NCI-H187 (cell line): ENCODE results near the gene SLC1A5.
"Not testable (repeated sequence)": the region's sequence is repeated elsewhere in the genome, so short reads cannot be mapped to it uniquely, and the experiment has no call there.

Experiments
- DNase-seq, 2 experiments: peaks; one replicate each; lab custom pipeline; 2025; lab: John Stamatoyannopoulos, UW

SLC1A5 gene

GRCh38 chr19:46788262-46788967 is at the start of gene SLC1A5:
Gene SLC1A5 (minus strand): TSS chr19:46788594. CDS start chr19:46787965, 629 bp downstream.
- DNase-seq: peak; percentile 96 to 97

GRCh38 chr19:46838160-46838559 is 49.8 kb upstream of the SLC1A5 start:
- no peak for DNase-seq

GRCh38 chr19:46834984-46835383 is 46.6 kb upstream of the SLC1A5 start:
- DNase-seq: no peak

- DNase-seq: no peak
Observed at GRCh38 chr19:46834121-46834520, 45.7 kb upstream of the SLC1A5 start.

GRCh38 chr19:46830864-46831263 is 42.5 kb upstream of the SLC1A5 start:
- DNase-seq: no peak

- DNase-seq: no peak
Observed at GRCh38 chr19:46828484-46828883, 40.1 kb upstream of the SLC1A5 start.

GRCh38 chr19:46825731-46826055 is 37.3 kb upstream of the SLC1A5 start:
- no peak for DNase-seq

- DNase-seq: no peak
Observed at GRCh38 chr19:46824890-46825730, 36.7 kb upstream of the SLC1A5 start.

- DNase-seq: no peak
Observed at GRCh38 chr19:46823049-46823448, 34.7 kb upstream of the SLC1A5 start.

GRCh38 chr19:46822410-46822787 is 34.0 kb upstream of the SLC1A5 start:
- not testable (repeated sequence) for DNase-seq

GRCh38 chr19:46821512-46822409 is 33.4 kb upstream of the SLC1A5 start:
- no peak for DNase-seq

- no peak for DNase-seq
Observed at GRCh38 chr19:46818812-46819211, 30.4 kb upstream of the SLC1A5 start.

- DNase-seq: no peak
Observed at GRCh38 chr19:46815833-46816627, 27.6 kb upstream of the SLC1A5 start.

- no peak for DNase-seq
Observed at GRCh38 chr19:46813839-46814358, 25.5 kb upstream of the SLC1A5 start.

GRCh38 chr19:46812977-46813838 is 24.8 kb upstream of the SLC1A5 start:
- DNase-seq: no peak

- no peak for DNase-seq
Observed at GRCh38 chr19:46809534-46810272, 21.3 kb upstream of the SLC1A5 start.

- DNase-seq: no peak
Observed at GRCh38 chr19:46806656-46807055, 18.3 kb upstream of the SLC1A5 start.

GRCh38 chr19:46804432-46804831 is 16.0 kb upstream of the SLC1A5 start:
- not testable (repeated sequence) for DNase-seq

- DNase-seq: no peak
Observed at GRCh38 chr19:46803555-46803954, 15.2 kb upstream of the SLC1A5 start.

GRCh38 chr19:46802152-46802551 is 13.8 kb upstream of the SLC1A5 start:
- DNase-seq: no peak
